Stimulated activated naive B cell treated with anti-CD40 and anti-IgM and Interleukin-4, amounts not matched to agents 10 μg/mL and 1 μg/mL and 100 μg/mL, for 72 hours (primary cell): Measurements from ENCODE around the gene CEP83.
"Not testable (repeated sequence)": the region's sequence is repeated elsewhere in the genome, so short reads cannot be mapped to it uniquely, and the experiment has no call there.

Source experiments
- ATAC-seq, 2 donors: fragments of 150-1000 bp; cut with Tn5 transposase; replicated peaks; 2 replicates each; pipeline ENCODE4 v1.10.0; 2021; ENCODE audit warnings: moderate library complexity in 1 of 2
- DNase-seq: peaks from one replicate; pipeline ENCODE4 v3.0.0; 2021
- H3K27ac Mint-ChIP-seq: one replicate; pipeline ENCODE4 v1.8.0; 2022; ENCODE audit warnings: mild to moderate bottlenecking, mixed read lengths
- H3K27me3 Mint-ChIP-seq, 2 donors: one replicate each; pipeline ENCODE4 v1.8.0; 2022; ENCODE audit warnings: mixed read lengths in 2 of 2
- H3K36me3 Mint-ChIP-seq, 2 donors: one replicate each; pipeline ENCODE4 v1.8.0; 2022; ENCODE audit warnings: mixed read lengths in 2 of 2, mild to moderate bottlenecking in 1 of 2
- H3K4me1 Mint-ChIP-seq, 2 donors: one replicate each; pipeline ENCODE4 v1.8.0; 2022; ENCODE audit warnings: mixed read lengths in 2 of 2, mild to moderate bottlenecking in 1 of 2
- H3K4me3 Mint-ChIP-seq, 2 donors: one replicate each; pipeline ENCODE4 v1.8.0; 2022; ENCODE audit warnings: mild to moderate bottlenecking in 2 of 2, mixed read lengths in 2 of 2, moderate library complexity in 1 of 2
- H3K9me3 Mint-ChIP-seq, 2 donors: one replicate each; pipeline ENCODE4 v1.8.0; 2022; ENCODE audit warnings: mixed read lengths in 2 of 2, mild to moderate bottlenecking in 1 of 2

The CEP83 gene

GRCh38 chr12:94421868-94422740 is 37.6 kb downstream of the CEP83 start:
- peaks cover 21 to 28% of the 10 kb centered on the region in 2 donors for H3K9me3 Mint-ChIP-seq
- DNase-seq, result no peak
- no peaks in the 10 kb centered on the region for H3K27me3 Mint-ChIP-seq
- H3K4me3 Mint-ChIP-seq, result no peak overlapping the region
- peaks cover 45 to 57% of the 10 kb centered on the region in 2 donors for H3K36me3 Mint-ChIP-seq
- H3K4me1 Mint-ChIP-seq, result peaks cover 0 to 3% of the 10 kb centered on the region in 2 donors
- peak overlapping the region; percentile 62 for H3K27ac Mint-ChIP-seq
- ATAC-seq, result no peak

GRCh38 chr12:94418517-94418916 is 41.1 kb downstream of the CEP83 start:
- H3K9me3 Mint-ChIP-seq, result peaks cover 18 to 23% of the 10 kb centered on the region in 2 donors
- H3K27me3 Mint-ChIP-seq, result no peaks in the 10 kb centered on the region
- DNase-seq (no peak), ATAC-seq (no peak)
- no peak overlapping the region for H3K27ac Mint-ChIP-seq
- H3K4me3 Mint-ChIP-seq, result no peak overlapping the region
- peaks cover 22 to 44% of the 10 kb centered on the region in 2 donors for H3K36me3 Mint-ChIP-seq
- H3K4me1 Mint-ChIP-seq, result peaks cover 0 to 2% of the 10 kb centered on the region in 2 donors

GRCh38 chr12:94416613-94417012 is 43.1 kb downstream of the CEP83 start:
- Mint-ChIP-seq H3K4me1 (peaks cover 0 to 2% of the 10 kb centered on the region in 2 donors), H3K9me3 (peaks cover 9 to 14% of the 10 kb centered on the region in 2 donors), H3K4me3 (no peak overlapping the region), H3K36me3 (peaks cover 16 to 33% of the 10 kb centered on the region in 2 donors), H3K27me3 (no peaks in the 10 kb centered on the region), H3K27ac (no peak overlapping the region)
- ATAC-seq (no peak), DNase-seq (no peak)

- Mint-ChIP-seq H3K4me3 (no peak overlapping the region), H3K4me1 (peaks cover 0 to 2% of the 10 kb centered on the region in 2 donors), H3K27me3 (no peaks in the 10 kb centered on the region), H3K36me3 (peaks cover 16 to 29% of the 10 kb centered on the region in 2 donors), H3K9me3 (peaks cover 9 to 14% of the 10 kb centered on the region in 2 donors), H3K27ac (no peak overlapping the region)
- no peak for ATAC-seq
- DNase-seq, result no peak
These were observed 44.6 kb downstream of the CEP83 start for GRCh38 chr12:94415066-94415465.

DNA sequence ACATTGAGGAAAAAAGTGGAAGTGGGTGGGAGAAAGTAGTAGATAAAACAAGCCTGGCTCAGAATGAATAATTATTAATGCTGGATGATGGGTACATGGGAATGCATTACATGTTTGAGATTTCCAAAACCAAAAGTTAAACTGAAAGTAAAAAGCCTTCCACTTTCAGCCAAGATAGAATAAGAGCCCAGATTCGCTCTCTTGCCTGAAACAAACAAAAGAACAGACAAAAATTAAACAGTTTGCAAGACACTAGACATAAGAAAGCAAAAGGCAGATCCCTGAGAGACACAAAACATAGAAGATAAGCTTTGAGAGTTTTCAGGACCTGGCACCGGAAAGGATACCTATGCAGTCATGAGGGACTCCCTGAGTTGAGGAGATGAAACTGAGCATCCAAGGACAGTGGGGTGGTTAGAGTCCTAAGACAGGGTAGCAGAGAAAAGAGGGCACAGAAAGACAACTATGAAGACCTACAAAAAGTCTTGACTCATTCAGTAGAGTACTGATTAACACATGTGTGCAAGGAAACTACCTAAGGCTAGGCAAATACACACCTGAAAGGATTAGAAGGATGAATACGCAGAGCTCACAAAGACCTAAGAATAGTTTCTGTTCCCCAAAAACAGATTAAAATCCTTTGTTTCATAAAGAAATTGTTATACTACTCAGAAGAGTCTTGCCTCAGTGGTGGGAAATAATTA is 54.1 kb downstream of the CEP83 start:
- Mint-ChIP-seq H3K9me3 (no peaks in the 10 kb centered on the region), H3K4me1 (peaks cover 11 to 20% of the 10 kb centered on the region in 2 donors), H3K27ac (peak overlapping the region; percentile 47), H3K36me3 (peaks cover 27 to 37% of the 10 kb centered on the region in 2 donors), H3K27me3 (no peaks in the 10 kb centered on the region), H3K4me3 (peak overlapping the region; percentile 29 to 34)
- DNase-seq (no peak), ATAC-seq (peak; percentile 86 to 96)

DNA sequence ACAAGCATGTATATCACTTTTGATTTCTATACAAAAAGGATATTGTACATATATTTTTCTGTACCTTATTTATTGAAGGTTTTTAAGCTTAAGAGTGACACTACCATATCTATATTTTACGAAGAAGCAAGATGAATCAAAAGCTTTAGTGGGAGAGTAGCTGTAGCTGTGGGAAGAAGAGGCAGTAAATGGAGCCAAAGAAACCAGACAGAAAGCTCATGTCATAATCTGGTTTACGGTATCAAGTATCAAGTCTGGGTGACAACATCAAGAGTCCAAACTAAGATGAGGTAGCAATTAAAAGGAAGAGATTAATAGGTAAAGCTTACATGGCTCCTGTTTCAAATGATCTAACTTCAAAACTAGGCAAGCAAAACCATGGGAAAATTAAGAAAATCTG is 54.8 kb downstream of the CEP83 start:
- H3K27me3 Mint-ChIP-seq, result no peaks in the 10 kb centered on the region
- H3K36me3 Mint-ChIP-seq, result peaks cover 34 to 43% of the 10 kb centered on the region in 2 donors
- DNase-seq, result no peak
- ATAC-seq, result no peak
- H3K27ac Mint-ChIP-seq, result no peak overlapping the region
- H3K4me3 Mint-ChIP-seq, result no peak overlapping the region
- H3K9me3 Mint-ChIP-seq, result no peaks in the 10 kb centered on the region
- H3K4me1 Mint-ChIP-seq, result peaks cover 11 to 20% of the 10 kb centered on the region in 2 donors

- DNase-seq (no peak), ATAC-seq (no peak)
- no peaks in the 10 kb centered on the region for H3K27me3 Mint-ChIP-seq
- H3K4me1 Mint-ChIP-seq, result peaks cover 11 to 17% of the 10 kb centered on the region in 2 donors
- peaks cover 47 to 58% of the 10 kb centered on the region in 2 donors for H3K36me3 Mint-ChIP-seq
- no peak overlapping the region for H3K27ac Mint-ChIP-seq
- H3K9me3 Mint-ChIP-seq, result peaks cover 6 to 9% of the 10 kb centered on the region in 2 donors
- H3K4me3 Mint-ChIP-seq, result no peak overlapping the region
These were observed 58.3 kb downstream of the CEP83 start for GRCh38 chr12:94401326-94401725.

GRCh38 chr12:94398685-94399084 is 61.0 kb downstream of the CEP83 start:
- not testable (repeated sequence) for H3K4me3 Mint-ChIP-seq, H3K27ac Mint-ChIP-seq, ATAC-seq, H3K27me3 Mint-ChIP-seq, H3K9me3 Mint-ChIP-seq, DNase-seq, H3K4me1 Mint-ChIP-seq
- H3K36me3 Mint-ChIP-seq, result peaks cover 53 to 67% of the 10 kb centered on the region in 2 donors

DNA sequence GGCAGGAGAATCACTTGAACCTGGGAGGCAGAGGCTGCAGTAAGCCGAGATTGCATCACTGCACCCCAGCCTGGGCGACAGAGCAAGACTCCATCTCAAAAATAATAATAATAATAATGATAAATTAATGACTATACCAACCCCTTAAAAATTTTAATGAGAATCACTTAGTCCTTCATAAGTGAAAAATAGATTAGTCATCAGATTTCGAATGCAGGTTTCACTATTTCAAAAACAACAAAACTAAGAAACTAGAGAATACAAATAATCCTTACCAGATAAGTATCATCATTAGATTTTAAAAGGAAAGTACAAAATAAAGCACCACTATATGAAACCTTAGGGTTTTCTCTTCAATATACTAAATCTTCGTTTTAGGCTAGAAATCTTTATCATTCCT is 62.3 kb downstream of the CEP83 start:
- no peak overlapping the region for H3K27ac Mint-ChIP-seq
- H3K4me1 Mint-ChIP-seq, result peaks cover 0 to under 1% of the 10 kb centered on the region in 2 donors
- no peaks in the 10 kb centered on the region for H3K27me3 Mint-ChIP-seq
- DNase-seq (no peak), ATAC-seq (no peak)
- H3K4me3 Mint-ChIP-seq, result no peak overlapping the region
- H3K9me3 Mint-ChIP-seq, result peaks cover 9% of the 10 kb centered on the region in 2 donors
- H3K36me3 Mint-ChIP-seq, result peaks cover 62 to 70% of the 10 kb centered on the region in 2 donors

- ATAC-seq, H3K4me3 Mint-ChIP-seq, H3K4me1 Mint-ChIP-seq, DNase-seq, H3K27me3 Mint-ChIP-seq, H3K27ac Mint-ChIP-seq: not testable (repeated sequence)
- peaks cover 64 to 73% of the 10 kb centered on the region in 2 donors for H3K36me3 Mint-ChIP-seq
- peaks cover 9 to 13% of the 10 kb centered on the region in 2 donors for H3K9me3 Mint-ChIP-seq
These were observed 63.7 kb downstream of the CEP83 start for GRCh38 chr12:94396014-94396413.

DNA sequence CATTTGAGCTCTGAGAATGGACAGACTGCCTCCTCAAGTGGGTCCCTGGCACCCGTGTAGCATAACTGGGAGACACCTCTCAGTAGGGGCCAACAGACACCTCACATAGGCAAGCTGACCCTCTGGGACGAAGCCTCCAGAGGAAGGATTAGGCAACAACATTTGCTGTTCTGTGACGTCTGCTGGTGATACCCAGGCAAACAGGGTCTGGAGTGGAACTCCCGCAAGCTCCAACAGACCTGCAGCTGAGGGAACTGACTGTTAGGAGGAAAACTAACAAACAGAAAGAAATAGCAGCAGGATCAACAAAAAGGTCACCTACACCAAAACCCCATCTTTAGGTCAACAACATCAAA is 69.6 kb downstream of the CEP83 start:
- H3K4me1 Mint-ChIP-seq, result peaks cover 0 to 4% of the 10 kb centered on the region in 2 donors
- peaks cover 6 to 13% of the 10 kb centered on the region in 2 donors for H3K9me3 Mint-ChIP-seq
- H3K27ac Mint-ChIP-seq, result no peak overlapping the region
- DNase-seq (no peak), ATAC-seq (no peak)
- H3K27me3 Mint-ChIP-seq, result no peaks in the 10 kb centered on the region
- H3K4me3 Mint-ChIP-seq, result no peak overlapping the region
- H3K36me3 Mint-ChIP-seq, result peaks cover 70 to 80% of the 10 kb centered on the region in 2 donors

GRCh38 chr12:94389482-94390129 is 70.1 kb downstream of the CEP83 start:
- peaks cover 9 to 17% of the 10 kb centered on the region in 2 donors for H3K9me3 Mint-ChIP-seq
- ATAC-seq, H3K4me3 Mint-ChIP-seq, H3K27ac Mint-ChIP-seq, DNase-seq, H3K4me1 Mint-ChIP-seq, H3K27me3 Mint-ChIP-seq: not testable (repeated sequence)
- peaks cover 72 to 81% of the 10 kb centered on the region in 2 donors for H3K36me3 Mint-ChIP-seq

GRCh38 chr12:94386422-94386821 is 73.2 kb downstream of the CEP83 start:
- H3K9me3 Mint-ChIP-seq, result peaks cover 17 to 18% of the 10 kb centered on the region in 2 donors
- no peak overlapping the region for H3K4me3 Mint-ChIP-seq
- H3K36me3 Mint-ChIP-seq, result peaks cover 63 to 79% of the 10 kb centered on the region in 2 donors
- ATAC-seq (no peak), DNase-seq (no peak)
- no peak overlapping the region for H3K27ac Mint-ChIP-seq
- H3K4me1 Mint-ChIP-seq, result peaks cover 3 to 6% of the 10 kb centered on the region in 2 donors
- H3K27me3 Mint-ChIP-seq, result no peaks in the 10 kb centered on the region

GRCh38 chr12:94384030-94384429 is 75.6 kb downstream of the CEP83 start:
- DNase-seq (no peak), ATAC-seq (no peak)
- Mint-ChIP-seq H3K27ac (no peak overlapping the region), H3K36me3 (peaks cover 47 to 76% of the 10 kb centered on the region in 2 donors), H3K4me1 (peaks cover 20 to 27% of the 10 kb centered on the region in 2 donors), H3K4me3 (no peak overlapping the region), H3K27me3 (no peaks in the 10 kb centered on the region), H3K9me3 (peaks cover 17 to 18% of the 10 kb centered on the region in 2 donors)
